Keratinocyte (primary cell): ENCODE measurements around the gene ACADVL. TPM values are rescaled to one million over a fixed set of nuclear protein-coding genes. Genes with fewer than 3 reads are reported as not detected.

Source experiments
- DNase-seq: peaks from one replicate; pipeline ENCODE4 v3.0.0-alpha.2; 2011; ENCODE audit warnings: low read depth, missing footprints, low spot score
- FAIRE-seq: peaks from 2 replicates; lab custom pipeline; 2011; peaks lifted over from hg19 to GRCh38; lab: Jason Lieb, UNC
- H2AFZ ChIP-seq: 2 replicates; pipeline ENCODE4 v1.6.0; 2012; ENCODE audit warnings: low read length, control low read depth, inconsistent platforms; ENCODE audit not compliant: control insufficient read depth
- H3K27ac ChIP-seq: 2 replicates; pipeline ENCODE4 v1.5.1; 2011; ENCODE audit warnings: low read length; ENCODE audit not compliant: control insufficient read depth, insufficient read depth
- H3K27me3 ChIP-seq: 3 replicates; pipeline ENCODE4 v1.6.0; 2011; ENCODE audit warnings: low read length; ENCODE audit not compliant: control insufficient read depth, insufficient read depth; ENCODE audit errors: extremely low read depth
- H3K36me3 ChIP-seq, 2 experiments: 2 replicates in 1 of 2; 3 replicates in 1 of 2; pipeline ENCODE4 v1.5.1; 2011; ENCODE audit warnings: low read length in 2 of 2, mild to moderate bottlenecking in 1 of 2; ENCODE audit not compliant: control insufficient read depth in 2 of 2, insufficient read depth in 2 of 2; ENCODE audit errors: extremely low read depth in 1 of 2
- H3K4me1 ChIP-seq: 3 replicates; pipeline ENCODE4 v1.5.1; 2011; ENCODE audit warnings: low read length; ENCODE audit not compliant: control insufficient read depth, insufficient read depth; ENCODE audit errors: extremely low read depth
- H3K4me2 ChIP-seq: 3 replicates; pipeline ENCODE4 v1.6.0; 2011; ENCODE audit warnings: low read depth, low read length; ENCODE audit not compliant: control insufficient read depth, insufficient read depth; ENCODE audit errors: extremely low read depth
- H3K4me3 ChIP-seq, 3 experiments: fragments of 200-600 bp in 1 of 3; sonication (generic) in 1 of 3; 2 replicates in 2 of 3; 3 replicates in 1 of 3; pipeline ENCODE4 v1.5.1; 2011 to 2016; ENCODE audit warnings: low read length in 3 of 3, mild to moderate bottlenecking in 3 of 3, control low read depth in 2 of 3, inconsistent platforms in 1 of 3, low read depth in 1 of 3, mixed read lengths in 1 of 3, mixed run types in 1 of 3, moderate library complexity in 1 of 3; ENCODE audit not compliant: control insufficient read depth in 2 of 3, insufficient read depth in 2 of 3; ENCODE audit errors: extremely low read depth in 1 of 3
- H3K79me2 ChIP-seq: 2 replicates; pipeline ENCODE4 v1.6.0; 2012; ENCODE audit warnings: low read length; ENCODE audit not compliant: control insufficient read depth, insufficient read depth
- H3K9ac ChIP-seq: 3 replicates; pipeline ENCODE4 v1.6.0; 2011; ENCODE audit warnings: low read length; ENCODE audit not compliant: control insufficient read depth, insufficient read depth; ENCODE audit errors: extremely low read depth
- H3K9me1 ChIP-seq: 3 replicates; pipeline ENCODE4 v1.6.0; 2011; ENCODE audit warnings: low read length; ENCODE audit not compliant: control insufficient read depth, insufficient read depth; ENCODE audit errors: extremely low read depth
- H3K9me3 ChIP-seq: 2 replicates; pipeline ENCODE4 v1.5.1; 2012; ENCODE audit warnings: low read depth, low read length; ENCODE audit not compliant: control insufficient read depth
- H4K20me1 ChIP-seq: 3 replicates; pipeline ENCODE4 v1.6.0; 2011; ENCODE audit warnings: low read length; ENCODE audit not compliant: control insufficient read depth, insufficient read depth; ENCODE audit errors: extremely low read depth
- CTCF ChIP-seq, 3 experiments: IDR thresholded peaks in 1 of 3; conservative IDR thresholded peaks in 1 of 3; optimal IDR thresholded peaks in 1 of 3; 2 replicates in 2 of 3; 3 replicates in 1 of 3; pipeline versions ENCODE3 to v1.5.1; 2011; ENCODE audit warnings: low read length in 3 of 3, mild to moderate bottlenecking in 3 of 3, moderate library complexity in 2 of 3, control low read depth in 1 of 3, inconsistent platforms in 1 of 3; ENCODE audit not compliant: insufficient read depth in 2 of 3; ENCODE audit errors: extremely low read depth in 1 of 3
- EZH2 ChIP-seq: IDR thresholded peaks from one replicate; pipeline ENCODE4 v1.6.1; 2012; ENCODE audit warnings: inconsistent platforms, mild to moderate bottlenecking, low read length, moderate library complexity
- dilution Hi-C: fragments of 300-500 bp; cut with MboI; formaldehyde crosslinking; loops from one replicate; pipeline ENCODE4 v1.7.0; 2020; ENCODE audit warnings: low sequenced_read_pairs; ENCODE audit not compliant: extremely low pct_ligation_motif_present
- polyA plus RNA-seq, 5 experiments: library from polyadenylated mRNA; depleted of rRNA in 3 of 5; stranded (reverse) in 3 of 5; stranded (forward) in 1 of 5; unstranded in 1 of 5; fragments of >200 nt; gene quantifications; 1 replicate in 1 of 5; 2 replicates in 3 of 5; 3 replicates in 1 of 5; pipeline versions ENCODE4 v1.2.1 to v1.2.3, GENCODE V29; 2011 to 2012; ENCODE audit warnings: missing spikeins in 2 of 5, low read depth in 1 of 5, low replicate concordance in 1 of 5

Gene ACADVL
- polyA plus RNA-seq, 1 donor (not counting 4 experiments of a cell fraction or from before 2014, with no cell fraction given), result 301 TPM

- H4K20me1 ChIP-seq, result no peaks in the 10 kb centered on the region
- H3K79me2 ChIP-seq, result no peaks in the 10 kb centered on the region
- H3K9ac ChIP-seq, result no peak overlapping the region
- H3K27ac ChIP-seq, result no peak overlapping the region
- peaks cover 22% of the 10 kb centered on the region for H3K27me3 ChIP-seq
- H3K9me3 ChIP-seq, result no peaks in the 10 kb centered on the region
- H2AFZ ChIP-seq, result no peak overlapping the region
- peaks cover 7% of the 10 kb centered on the region for H3K4me1 ChIP-seq
- no peaks in the 10 kb centered on the region for H3K9me1 ChIP-seq
- no peak for DNase-seq
- H3K4me2 ChIP-seq, result no peak overlapping the region
- H3K4me3 ChIP-seq, result no peak overlapping the region
- FAIRE-seq, result no peak
- dilution Hi-C loops, result no loop called here
- TF ChIP-seq EZH2 (no peak), CTCF (optimal IDR thresholded peaks at IDR 0.05 in 1 of 3, IDR thresholded peaks at IDR 0.05 in 1 of 3, conservative IDR thresholded peaks at IDR 0.05 in 1 of 3; ENCODE audit: extremely low read depth in 1 of 3, insufficient read depth in 2 of 3, low read length in 3 of 3) (no peak)
- H3K36me3 ChIP-seq, result no peaks in the 10 kb centered on the region
Observed at GRCh38 chr17:7175330-7175733, 44.4 kb upstream of the ACADVL start.

GRCh38 chr17:7176107-7176840 is 43.5 kb upstream of the ACADVL start:
- dilution Hi-C loops, result no loop called here
- Histone ChIP-seq H3K27me3 (peaks cover 22% of the 10 kb centered on the region), H3K9me3 (no peaks in the 10 kb centered on the region), H3K9ac (no peak overlapping the region), H3K36me3 (no peaks in the 10 kb centered on the region), H4K20me1 (no peaks in the 10 kb centered on the region), H3K4me1 (peaks cover 7% of the 10 kb centered on the region), H3K4me2 (no peak overlapping the region), H3K79me2 (no peaks in the 10 kb centered on the region), H3K27ac (no peak overlapping the region), H3K4me3 (no peak overlapping the region), H3K9me1 (no peaks in the 10 kb centered on the region), H2AFZ (no peak overlapping the region)
- no peak for DNase-seq
- FAIRE-seq, result no peak
- TF ChIP-seq CTCF (optimal IDR thresholded peaks at IDR 0.05 in 1 of 3, IDR thresholded peaks at IDR 0.05 in 1 of 3, conservative IDR thresholded peaks at IDR 0.05 in 1 of 3; ENCODE audit: extremely low read depth in 1 of 3, insufficient read depth in 2 of 3, low read length in 3 of 3), result no peak
- no peak for TF ChIP-seq EZH2
